ENCODE results near the gene MMP17.
"Not testable (repeated sequence)": the region's sequence is repeated elsewhere in the genome, so short reads cannot be mapped to it uniquely, and the experiment has no call there.

- not testable (repeated sequence) for TF ChIP-seq TAF1, POLR2AphosphoS5, POLR2A, SPI1 (IDR thresholded peaks at IDR 0.05; ENCODE audit: low read depth, low read length)
Observed at GRCh38 chr12:131885076-131885475, 56.9 kb downstream of the MMP17 start.

Data from GM12891 (cell line).